Measurements from ENCODE around the gene COPG1.

The COPG1 gene

GRCh38 chr3:129268396-129268795 lies 19.0 kb downstream of the COPG1 start:
- no peaks in the 10 kb centered on the region for H3K4me1 ChIP-seq (ENCODE audit: insufficient read depth, poor library complexity, severe bottlenecking)
- no peak for DNase-seq (ENCODE audit: low spot score)
- no peaks in the 10 kb centered on the region for H3K27me3 ChIP-seq (ENCODE audit: insufficient read depth, poor library complexity, severe bottlenecking)
- no peak overlapping the region for H3K27ac ChIP-seq (ENCODE audit: poor library complexity, severe bottlenecking)
- peaks cover 100% of the 10 kb centered on the region for H3K36me3 ChIP-seq (ENCODE audit: low read depth)
- ATAC-seq (ENCODE audit: low read depth), result no peak
- H3K9me3 ChIP-seq (ENCODE audit: severe bottlenecking), result no peaks in the 10 kb centered on the region
- TF ChIP-seq CTCF (IDR thresholded peaks at IDR 0.05; ENCODE audit: poor library complexity, severe bottlenecking), result no peak
- no peak overlapping the region for H3K4me3 ChIP-seq (ENCODE audit: severe bottlenecking)

- H3K27me3 ChIP-seq (ENCODE audit: insufficient read depth, poor library complexity, severe bottlenecking), result no peaks in the 10 kb centered on the region
- peaks cover 97% of the 10 kb centered on the region for H3K36me3 ChIP-seq (ENCODE audit: low read depth)
- no peak for TF ChIP-seq CTCF (IDR thresholded peaks at IDR 0.05; ENCODE audit: poor library complexity, severe bottlenecking)
- DNase-seq (ENCODE audit: low spot score) (no peak), ATAC-seq (ENCODE audit: low read depth) (no peak)
- no peak overlapping the region for H3K27ac ChIP-seq (ENCODE audit: poor library complexity, severe bottlenecking)
- no peak overlapping the region for H3K4me3 ChIP-seq (ENCODE audit: severe bottlenecking)
- no peaks in the 10 kb centered on the region for H3K4me1 ChIP-seq (ENCODE audit: insufficient read depth, poor library complexity, severe bottlenecking)
- no peaks in the 10 kb centered on the region for H3K9me3 ChIP-seq (ENCODE audit: severe bottlenecking)
Observed at GRCh38 chr3:129271674-129272073, 22.3 kb downstream of the COPG1 start.

GRCh38 chr3:129276385-129276784 lies 27.0 kb downstream of the COPG1 start:
- peaks cover 10% of the 10 kb centered on the region for H3K4me1 ChIP-seq (ENCODE audit: insufficient read depth, poor library complexity, severe bottlenecking)
- no peaks in the 10 kb centered on the region for H3K27me3 ChIP-seq (ENCODE audit: insufficient read depth, poor library complexity, severe bottlenecking)
- peaks cover 75% of the 10 kb centered on the region for H3K36me3 ChIP-seq (ENCODE audit: low read depth)
- ATAC-seq (ENCODE audit: low read depth), result no peak
- no peak for TF ChIP-seq CTCF (IDR thresholded peaks at IDR 0.05; ENCODE audit: poor library complexity, severe bottlenecking)
- no peak overlapping the region for H3K27ac ChIP-seq (ENCODE audit: poor library complexity, severe bottlenecking)
- no peaks in the 10 kb centered on the region for H3K9me3 ChIP-seq (ENCODE audit: severe bottlenecking)
- DNase-seq (ENCODE audit: low spot score), result no peak
- no peak overlapping the region for H3K4me3 ChIP-seq (ENCODE audit: severe bottlenecking)

- no peaks in the 10 kb centered on the region for H3K27me3 ChIP-seq (ENCODE audit: insufficient read depth, poor library complexity, severe bottlenecking)
- DNase-seq (ENCODE audit: low spot score) (no peak), ATAC-seq (ENCODE audit: low read depth) (no peak)
- H3K27ac ChIP-seq (ENCODE audit: poor library complexity, severe bottlenecking), result peak overlapping the region; percentile 77
- H3K4me3 ChIP-seq (ENCODE audit: severe bottlenecking), result no peak overlapping the region
- no peaks in the 10 kb centered on the region for H3K9me3 ChIP-seq (ENCODE audit: severe bottlenecking)
- H3K36me3 ChIP-seq (ENCODE audit: low read depth), result peaks cover 61% of the 10 kb centered on the region
- no peak for TF ChIP-seq CTCF (IDR thresholded peaks at IDR 0.05; ENCODE audit: poor library complexity, severe bottlenecking)
- H3K4me1 ChIP-seq (ENCODE audit: insufficient read depth, poor library complexity, severe bottlenecking), result peaks cover 24% of the 10 kb centered on the region
Observed at GRCh38 chr3:129277829-129278271, 28.4 kb downstream of the COPG1 start.

- H3K36me3 ChIP-seq (ENCODE audit: low read depth), result peaks cover 57% of the 10 kb centered on the region
- no peaks in the 10 kb centered on the region for H3K27me3 ChIP-seq (ENCODE audit: insufficient read depth, poor library complexity, severe bottlenecking)
- peak; percentile 88 for DNase-seq (ENCODE audit: low spot score)
- peak within 1 kb of the TSS; percentile 86 for H3K4me3 ChIP-seq (ENCODE audit: severe bottlenecking)
- H3K27ac ChIP-seq (ENCODE audit: poor library complexity, severe bottlenecking), result peak within 1 kb of the TSS; percentile 77
- H3K4me1 ChIP-seq (ENCODE audit: insufficient read depth, poor library complexity, severe bottlenecking), result peaks cover 25% of the 10 kb centered on the region
- no peaks in the 10 kb centered on the region for H3K9me3 ChIP-seq (ENCODE audit: severe bottlenecking)
- TF ChIP-seq CTCF (IDR thresholded peaks at IDR 0.05; ENCODE audit: poor library complexity, severe bottlenecking), result no peak
- ATAC-seq (ENCODE audit: low read depth), result peak; percentile 82
Observed at GRCh38 chr3:129278439-129278965, 29.1 kb downstream of the COPG1 start, which contains the start of gene HMCES. TSS of gene HMCES (plus strand) at chr3:129278870. CDS start at chr3:129279733, 863 bp downstream.
